ENCODE results near the gene C19orf67.

Gene C19orf67

GRCh38 chr19:14085309-14085995 lies at the start of gene C19orf67:
Gene C19orf67, minus strand, starts transcription at chr19:14085783. Its CDS starts 156 bp downstream, at chr19:14085627.
- no peak for DNase-seq

GRCh38 chr19:14135355-14135754 lies 49.8 kb upstream of the C19orf67 start:
- no peak for DNase-seq

GRCh38 chr19:14127929-14128509 lies 42.4 kb upstream of the C19orf67 start:
- no peak for DNase-seq

- no peak for DNase-seq
These were observed 41.6 kb upstream of the C19orf67 start for GRCh38 chr19:14127176-14127575.

- no peak for DNase-seq
These were observed 37.3 kb upstream of the C19orf67 start for GRCh38 chr19:14122924-14123323.

GRCh38 chr19:14120497-14120780 lies 34.9 kb upstream of the C19orf67 start:
- no peak for DNase-seq

GRCh38 chr19:14119644-14120496 lies 34.3 kb upstream of the C19orf67 start:
- DNase-seq = no peak

GRCh38 chr19:14119146-14119545 lies 33.6 kb upstream of the C19orf67 start:
- no peak for DNase-seq

GRCh38 chr19:14118165-14119051 lies 32.8 kb upstream of the C19orf67 start:
- DNase-seq = no peak

- peak; percentile 89 for DNase-seq
These were observed 32.1 kb upstream of the C19orf67 start, which contains the start of gene PRKACA for GRCh38 chr19:14117668-14118164. Gene PRKACA, minus strand, starts transcription at chr19:14117762. Its CDS starts 215 bp downstream, at chr19:14117547.

GRCh38 chr19:14116918-14117578 lies 31.5 kb upstream of the C19orf67 start:
- DNase-seq = no peak

GRCh38 chr19:14116525-14116917 lies 30.9 kb upstream of the C19orf67 start:
- no peak for DNase-seq

- no peak for DNase-seq
These were observed 30.2 kb upstream of the C19orf67 start for GRCh38 chr19:14115756-14116155.

GRCh38 chr19:14114854-14115253 lies 29.3 kb upstream of the C19orf67 start:
- no peak for DNase-seq

- no peak for DNase-seq
These were observed 28.9 kb upstream of the C19orf67 start for GRCh38 chr19:14114439-14114838.

- no peak for DNase-seq
These were observed 28.3 kb upstream of the C19orf67 start for GRCh38 chr19:14113762-14114414.

- no peak for DNase-seq
These were observed 27.3 kb upstream of the C19orf67 start for GRCh38 chr19:14112809-14113385.

GRCh38 chr19:14112051-14112808 lies 26.6 kb upstream of the C19orf67 start:
- DNase-seq = no peak

GRCh38 chr19:14111486-14111885 lies 25.9 kb upstream of the C19orf67 start:
- no peak for DNase-seq

- no peak for DNase-seq
These were observed 25.1 kb upstream of the C19orf67 start for GRCh38 chr19:14110650-14111049.

Data from NCI-H1436 treated with DMSO at 0.1 percent for 48 hours (cell line).